Glutamatergic neuron (in vitro differentiated cells): ENCODE results near the gene UBL4B. TPM values are rescaled to one million over a fixed set of nuclear protein-coding genes. Genes with fewer than 3 reads are reported as not detected.

ENCODE experiments used
- DNase-seq: peaks from one replicate; pipeline ENCODE4 v3.0.0; 2022
- H3K27ac Mint-ChIP-seq: one replicate; pipeline ENCODE4 v1.8.0; 2020; ENCODE audit warnings: mild to moderate bottlenecking, mixed read lengths, inconsistent platforms; ENCODE audit not compliant: unreplicated experiment
- H3K27me3 Mint-ChIP-seq: one replicate; pipeline ENCODE4 v1.8.0; 2020; ENCODE audit warnings: mild to moderate bottlenecking, moderate library complexity, mixed read lengths, inconsistent platforms; ENCODE audit not compliant: unreplicated experiment
- H3K36me3 Mint-ChIP-seq: one replicate; pipeline ENCODE4 v1.8.0; 2020; ENCODE audit warnings: mild to moderate bottlenecking, mixed read lengths, inconsistent platforms; ENCODE audit not compliant: unreplicated experiment
- H3K4me1 Mint-ChIP-seq: one replicate; pipeline ENCODE4 v1.8.0; 2020; ENCODE audit warnings: mild to moderate bottlenecking, low read depth, mixed read lengths, inconsistent platforms; ENCODE audit not compliant: unreplicated experiment
- H3K4me3 Mint-ChIP-seq: one replicate; pipeline ENCODE4 v1.8.0; 2020; ENCODE audit warnings: mild to moderate bottlenecking, mixed read lengths, inconsistent platforms; ENCODE audit not compliant: unreplicated experiment
- H3K9me3 Mint-ChIP-seq: one replicate; pipeline ENCODE4 v1.8.0; 2020; ENCODE audit warnings: mild to moderate bottlenecking, moderate library complexity, mixed read lengths, inconsistent platforms; ENCODE audit not compliant: unreplicated experiment
- CTCF ChIP-seq: fragments of 200-600 bp; sonication (generic); IDR thresholded peaks from one replicate; pipeline ENCODE4 v1.5.0; 2021; ENCODE audit not compliant: partially characterized antibody, unreplicated experiment
- total RNA-seq: library from RNA; stranded (reverse); fragmentation: NEBNext Ultra II Directional; extraction: Animal tissue kit (Norgen Biotek cat#: 25700); gene quantifications from one replicate; pipeline ENCODE4 v1.2.1, GENCODE V29; 2021; ENCODE audit not compliant: unreplicated experiment

UBL4B gene
- total RNA-seq, 1 donor from 2014 or later: not detected

- DNase-seq: no peak
- H3K27me3 Mint-ChIP-seq: peaks cover 12% of the 10 kb centered on the region
- H3K9me3 Mint-ChIP-seq: peaks cover 14% of the 10 kb centered on the region
- peak overlapping the region; percentile 69 for H3K4me3 Mint-ChIP-seq
- TF ChIP-seq CTCF: no peak
- no peak overlapping the region for H3K27ac Mint-ChIP-seq
- peaks cover 16% of the 10 kb centered on the region for H3K4me1 Mint-ChIP-seq
- H3K36me3 Mint-ChIP-seq: peaks cover 4% of the 10 kb centered on the region
Observed at GRCh38 chr1:110152133-110152785, 40.0 kb downstream of the UBL4B start.

GRCh38 chr1:110153407-110153950, 41.2 kb downstream of the UBL4B start:
- H3K4me3 Mint-ChIP-seq: no peak overlapping the region
- peaks cover 18% of the 10 kb centered on the region for H3K9me3 Mint-ChIP-seq
- H3K27ac Mint-ChIP-seq: no peak overlapping the region
- DNase-seq: no peak
- peaks cover 14% of the 10 kb centered on the region for H3K27me3 Mint-ChIP-seq
- peaks cover 7% of the 10 kb centered on the region for H3K36me3 Mint-ChIP-seq
- peaks cover 16% of the 10 kb centered on the region for H3K4me1 Mint-ChIP-seq
- no peak for TF ChIP-seq CTCF

- DNase-seq: no peak
- peaks cover 31% of the 10 kb centered on the region for H3K4me1 Mint-ChIP-seq
- TF ChIP-seq CTCF: no peak
- peaks cover 15% of the 10 kb centered on the region for H3K9me3 Mint-ChIP-seq
- H3K4me3 Mint-ChIP-seq: no peak overlapping the region
- peaks cover 12% of the 10 kb centered on the region for H3K27me3 Mint-ChIP-seq
- H3K27ac Mint-ChIP-seq: no peak overlapping the region
- H3K36me3 Mint-ChIP-seq: peaks cover 4% of the 10 kb centered on the region
Observed at GRCh38 chr1:110155878-110156522, 43.8 kb downstream of the UBL4B start.

GRCh38 chr1:110158261-110158660, 46.0 kb downstream of the UBL4B start:
- H3K4me3 Mint-ChIP-seq: no peak overlapping the region
- DNase-seq: no peak
- no peak overlapping the region for H3K27ac Mint-ChIP-seq
- peaks cover 29% of the 10 kb centered on the region for H3K4me1 Mint-ChIP-seq
- peaks cover 5% of the 10 kb centered on the region for H3K27me3 Mint-ChIP-seq
- H3K9me3 Mint-ChIP-seq: peaks cover 7% of the 10 kb centered on the region
- no peak for TF ChIP-seq CTCF
- peaks cover 7% of the 10 kb centered on the region for H3K36me3 Mint-ChIP-seq

GRCh38 chr1:110159168-110159567, 46.9 kb downstream of the UBL4B start:
- Mint-ChIP-seq H3K27ac (peak overlapping the region; percentile 14), H3K9me3 (peaks cover 7% of the 10 kb centered on the region), H3K36me3 (peaks cover 7% of the 10 kb centered on the region), H3K4me3 (no peak overlapping the region), H3K27me3 (peaks cover 4% of the 10 kb centered on the region), H3K4me1 (peaks cover 30% of the 10 kb centered on the region)
- DNase-seq: no peak
- TF ChIP-seq CTCF: no peak
